Endodermal cell (in vitro differentiated cells): ENCODE results near the gene MYO18B. TPM values are rescaled to one million over a fixed set of nuclear protein-coding genes. Genes with fewer than 3 reads are reported as not detected.

Experiments used
- DNase-seq: peaks from one replicate; pipeline ENCODE4 v3.0.0-alpha.2; 2017
- H3K27ac ChIP-seq: 2 replicates; pipeline ENCODE4 v1.5.1; 2013; ENCODE audit warnings: mild to moderate bottlenecking, low read depth, low read length, moderate library complexity
- H3K27me3 ChIP-seq: 2 replicates; pipeline ENCODE4 v1.6.1; 2013; ENCODE audit warnings: mild to moderate bottlenecking, low read length, moderate library complexity; ENCODE audit not compliant: insufficient read depth, control insufficient read depth, poor library complexity, severe bottlenecking
- H3K36me3 ChIP-seq: 2 replicates; pipeline ENCODE4 v1.7.0; 2013; ENCODE audit warnings: mild to moderate bottlenecking, low read length, moderate library complexity; ENCODE audit not compliant: control insufficient read depth, insufficient read depth
- H3K4me1 ChIP-seq: one replicate; pipeline ENCODE4 v1.7.0; 2013; ENCODE audit warnings: low read length; ENCODE audit not compliant: control insufficient read depth, insufficient read depth
- H3K4me3 ChIP-seq: 2 replicates; pipeline ENCODE4 v1.5.1; 2013; ENCODE audit warnings: mild to moderate bottlenecking, low read length, moderate library complexity
- H3K9ac ChIP-seq: 2 replicates; pipeline ENCODE4 v1.6.1; 2013; ENCODE audit warnings: mild to moderate bottlenecking, low read length, moderate library complexity; ENCODE audit not compliant: poor library complexity, severe bottlenecking; ENCODE audit errors: extremely low read depth
- H3K9me3 ChIP-seq: 2 replicates; pipeline ENCODE4 v1.6.1; 2013; ENCODE audit warnings: mild to moderate bottlenecking, low read length, moderate library complexity; ENCODE audit not compliant: control insufficient read depth
- H3K27ac Mint-ChIP-seq: 2 replicates; pipeline ENCODE4 v1.8.0; 2020; ENCODE audit warnings: mixed read lengths
- H3K27me3 Mint-ChIP-seq: 2 replicates; pipeline ENCODE4 v1.8.0; 2021; ENCODE audit warnings: mild to moderate bottlenecking, mixed read lengths; ENCODE audit not compliant: insufficient read depth
- H3K36me3 Mint-ChIP-seq: 2 replicates; pipeline ENCODE4 v1.8.0; 2020; ENCODE audit warnings: low read depth, mixed read lengths
- H3K4me1 Mint-ChIP-seq: 2 replicates; pipeline ENCODE4 v1.8.0; 2020; ENCODE audit warnings: mixed read lengths
- H3K4me3 Mint-ChIP-seq: 2 replicates; pipeline ENCODE4 v1.8.0; 2020; ENCODE audit warnings: mild to moderate bottlenecking, moderate library complexity, mixed read lengths
- H3K9me3 Mint-ChIP-seq: 2 replicates; pipeline ENCODE4 v1.8.0; 2020; ENCODE audit warnings: mild to moderate bottlenecking, mixed read lengths
- CTCF ChIP-seq: fragments of 200-600 bp; sonication (generic); conservative IDR thresholded peaks from 2 replicates; pipeline ENCODE4 v1.5.0; 2021; ENCODE audit warnings: antibody characterized with exemption, mild to moderate bottlenecking
- WGBS, 2 experiments: methylation state at CpG; one replicate each; pipeline versions ENCODE4 v1.1.5 to v1.1.7; 2013; ENCODE audit warnings: missing lambda C conversion rate in 2 of 2, mixed read lengths in 1 of 2; ENCODE audit not compliant: insufficient coverage in 1 of 2, insufficient read length in 1 of 2; 5-methylcytosine and 5-hydroxymethylcytosine counted together
- total RNA-seq, 2 donors: library from RNA; stranded (reverse); fragmentation: NEBNext Ultra II Directional in 1 of 2; extraction: Animal tissue kit (Norgen Biotek cat#: 25700) in 1 of 2; gene quantifications; 2 replicates in 1 of 2; 3 replicates in 1 of 2; pipeline ENCODE4 v1.2.1, GENCODE V29; 2021

Gene MYO18B
- total RNA-seq, 2 donors from 2014 or later: 0.77 to 0.84 TPM

- H3K4me3 Mint-ChIP-seq: no peak overlapping the region
- H3K9me3 Mint-ChIP-seq: no peaks in the 10 kb centered on the region
- peaks cover 3% of the 10 kb centered on the region for H3K27me3 Mint-ChIP-seq
- H3K27ac Mint-ChIP-seq: no peak overlapping the region
- Histone ChIP-seq H3K27ac (no peak overlapping the region), H3K9me3 (no peaks in the 10 kb centered on the region), H3K4me3 (no peak overlapping the region), H3K27me3 (no peaks in the 10 kb centered on the region), H3K36me3 (no peaks in the 10 kb centered on the region), H3K9ac (no peak overlapping the region), H3K4me1 (no peaks in the 10 kb centered on the region)
- peak; percentile 16 for TF ChIP-seq CTCF
- no peaks in the 10 kb centered on the region for H3K36me3 Mint-ChIP-seq
- DNase-seq: no peak
- whole genome bisulfite sequencing, 2 experiments: 88 to 100% methylated on average over 1 to 2 of the region's 2 CpGs
- no peaks in the 10 kb centered on the region for H3K4me1 Mint-ChIP-seq
These were observed 138.5 kb downstream of the MYO18B start for GRCh38 chr22:25880524-25880923.

- H3K36me3 Mint-ChIP-seq: no peaks in the 10 kb centered on the region
These were observed 139.3 kb downstream of the MYO18B start for GRCh38 chr22:25881210-25881755.

GRCh38 chr22:25882360-25882759 is 140.4 kb downstream of the MYO18B start:
- Mint-ChIP-seq H3K4me1 (no peaks in the 10 kb centered on the region), H3K4me3 (no peak overlapping the region), H3K9me3 (no peaks in the 10 kb centered on the region), H3K27me3 (peaks cover 3% of the 10 kb centered on the region), H3K27ac (no peak overlapping the region), H3K36me3 (no peaks in the 10 kb centered on the region)
- H3K36me3 ChIP-seq: no peaks in the 10 kb centered on the region
- no peaks in the 10 kb centered on the region for H3K9me3 ChIP-seq
- no peak overlapping the region for H3K4me3 ChIP-seq
- no peak for TF ChIP-seq CTCF
- WGBS, 2 experiments: 91% methylated on average over 2 of the region's 2 CpGs; no CpG with 5 or more reads in 1 of the 2 experiments
- no peak overlapping the region for H3K9ac ChIP-seq
- no peak for DNase-seq
- no peak overlapping the region for H3K27ac ChIP-seq
- H3K4me1 ChIP-seq: no peaks in the 10 kb centered on the region
- no peaks in the 10 kb centered on the region for H3K27me3 ChIP-seq

More at GRCh38 chr22:25881210-25881755, 139.3 kb downstream of the MYO18B start:
- Mint-ChIP-seq H3K27ac (no peak overlapping the region), H3K27me3 (peaks cover 3% of the 10 kb centered on the region), H3K4me3 (no peak overlapping the region), H3K4me1 (no peaks in the 10 kb centered on the region), H3K9me3 (no peaks in the 10 kb centered on the region)
- 67 to 83% methylated on average over 3 to 8 of the region's 8 CpGs for WGBS, 2 experiments
- no peak overlapping the region for H3K9ac ChIP-seq
- no peak for TF ChIP-seq CTCF
- DNase-seq: no peak
- no peaks in the 10 kb centered on the region for H3K4me1 ChIP-seq
- no peak overlapping the region for H3K4me3 ChIP-seq
- no peak overlapping the region for H3K27ac ChIP-seq
- no peaks in the 10 kb centered on the region for H3K36me3 ChIP-seq
- no peaks in the 10 kb centered on the region for H3K27me3 ChIP-seq
- no peaks in the 10 kb centered on the region for H3K9me3 ChIP-seq
